Measurements from ENCODE around the gene R3HDM2.

GRCh38 chr12:57451233-57451778 lies 20.5 kb upstream of the R3HDM2 start:
- TF ChIP-seq CTCF (conservative IDR thresholded peaks at IDR 0.05 in 1 of 2, IDR thresholded peaks at IDR 0.05 in 1 of 2; ENCODE audit: low read depth in 1 of 2, low read length in 2 of 2) (no peak), EZH2 (IDR thresholded peaks at IDR 0.05; ENCODE audit: low read length, missing control alignments) (no peak)

Data from fibroblast of lung (primary cell).